GM18507 (cell line): Measurements from ENCODE around the gene TTC4.
A peak's percentile ranks its signal among the peaks of the same experiment; 100 is the strongest.
"Not testable (repeated sequence)": the region's sequence is repeated elsewhere in the genome, so short reads cannot be mapped to it uniquely, and the experiment has no call there.

Experiments
- DNase-seq: peaks from one replicate; pipeline ENCODE4 v3.0.0; 2011; ENCODE audit warnings: low read depth; ENCODE audit not compliant: insufficient read length; ENCODE audit errors: extremely low spot score
- FAIRE-seq: peaks from 2 replicates; lab custom pipeline; 2011; peaks lifted over from hg19 to GRCh38; lab: Jason Lieb, UNC

TTC4 gene

GRCh38 chr1:54775828-54776721 is 60.4 kb downstream of the TTC4 start:
- FAIRE-seq, DNase-seq: not testable (repeated sequence)

GRCh38 chr1:54777011-54777410 is 61.4 kb downstream of the TTC4 start:
- DNase-seq (no peak), FAIRE-seq (no peak)

- no peak for DNase-seq
- FAIRE-seq, result no peak
Observed at GRCh38 chr1:54777431-54777830, 61.8 kb downstream of the TTC4 start.

GRCh38 chr1:54781023-54781723 is 65.5 kb downstream of the TTC4 start:
- DNase-seq, result no peak
- FAIRE-seq, result no peak

GRCh38 chr1:54782156-54782555 is 66.5 kb downstream of the TTC4 start:
- DNase-seq, result no peak

GRCh38 chr1:54782588-54782987 is 66.9 kb downstream of the TTC4 start:
- DNase-seq, result no peak
- no peak for FAIRE-seq

More at GRCh38 chr1:54782156-54782555, 66.5 kb downstream of the TTC4 start:
- no peak for FAIRE-seq

- DNase-seq (no peak), FAIRE-seq (no peak)
Observed at GRCh38 chr1:54784066-54784465, 68.4 kb downstream of the TTC4 start.

- DNase-seq (no peak), FAIRE-seq (no peak)
Observed at GRCh38 chr1:54786778-54787177, 71.1 kb downstream of the TTC4 start.

- FAIRE-seq (no peak), DNase-seq (no peak)
Observed at GRCh38 chr1:54787604-54788003, 71.9 kb downstream of the TTC4 start.

GRCh38 chr1:54788459-54788858 is 72.8 kb downstream of the TTC4 start:
- no peak for DNase-seq
- no peak for FAIRE-seq

- FAIRE-seq, result peak; percentile 49
- DNase-seq, result no peak
Observed at GRCh38 chr1:54791880-54792522, 76.3 kb downstream of the TTC4 start.
